ENCODE data around the gene SLC48A1.

Gene SLC48A1

DNA sequence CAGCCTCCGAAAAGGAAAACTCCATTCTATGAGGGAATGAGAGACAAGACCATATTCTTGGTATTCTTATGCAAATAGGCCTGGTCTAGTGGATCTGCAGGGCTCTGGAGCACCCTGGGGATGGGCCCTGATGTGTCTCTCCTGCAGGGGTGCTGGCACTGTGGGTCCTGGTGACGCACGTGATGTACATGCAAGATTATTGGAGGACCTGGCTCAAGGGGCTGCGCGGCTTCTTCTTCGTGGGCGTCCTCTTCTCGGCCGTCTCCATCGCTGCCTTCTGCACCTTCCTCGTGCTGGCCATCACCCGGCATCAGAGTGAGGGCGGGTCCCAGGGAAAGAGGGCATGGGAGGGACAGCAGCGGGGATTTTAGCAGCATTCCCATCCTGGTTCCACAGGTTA, 5.8 kb downstream of the SLC48A1 start:
- DNase-seq: no peak

GRCh38 chr12:47779301-47779942, 6.4 kb downstream of the SLC48A1 start:
- DNase-seq: peak; percentile 99

- no peak for DNase-seq
Measured at GRCh38 chr12:47779943-47780504, 7.0 kb downstream of the SLC48A1 start.

- DNase-seq: no peak
Measured at GRCh38 chr12:47781479-47782371, 8.7 kb downstream of the SLC48A1 start.

- DNase-seq: no peak
Measured at GRCh38 chr12:47782372-47782770, 9.3 kb downstream of the SLC48A1 start.

DNA sequence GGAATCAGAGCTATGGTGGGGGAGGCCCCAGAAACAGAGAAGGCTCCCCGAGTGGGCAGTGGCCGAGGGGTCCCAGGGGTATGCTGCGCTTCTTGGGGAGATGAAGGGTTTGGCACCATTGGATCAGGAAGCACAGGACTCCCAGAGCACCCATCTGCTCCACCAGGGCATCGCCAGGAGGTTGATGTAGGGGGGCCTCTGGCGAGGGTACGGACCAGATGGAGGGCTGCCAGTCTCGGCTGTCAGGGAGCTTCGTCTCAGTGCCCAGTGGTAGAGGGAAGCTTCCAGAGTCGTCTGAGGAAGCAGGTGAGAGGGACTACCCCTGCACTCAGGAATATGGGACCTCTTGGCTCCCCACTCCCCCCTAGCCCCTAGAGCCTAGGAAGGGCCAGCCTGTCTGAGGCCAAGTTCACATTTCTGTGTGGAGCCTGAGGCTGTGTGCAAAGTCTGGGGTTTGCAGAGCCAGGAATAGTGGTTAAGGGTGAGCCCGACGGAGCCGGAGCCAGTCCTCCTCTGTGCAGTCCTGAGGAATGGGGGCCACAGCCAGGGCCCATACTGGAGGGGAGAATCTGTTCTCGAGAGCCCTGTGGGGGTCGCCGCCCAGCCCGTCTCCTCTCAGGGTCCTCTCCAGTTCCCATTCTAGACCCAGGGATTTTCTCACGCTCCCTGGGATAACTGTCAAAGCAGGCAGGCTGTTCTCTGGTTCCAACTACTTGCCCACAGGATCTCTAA, 10.2 kb downstream of the SLC48A1 start:
- DNase-seq: no peak

DNA sequence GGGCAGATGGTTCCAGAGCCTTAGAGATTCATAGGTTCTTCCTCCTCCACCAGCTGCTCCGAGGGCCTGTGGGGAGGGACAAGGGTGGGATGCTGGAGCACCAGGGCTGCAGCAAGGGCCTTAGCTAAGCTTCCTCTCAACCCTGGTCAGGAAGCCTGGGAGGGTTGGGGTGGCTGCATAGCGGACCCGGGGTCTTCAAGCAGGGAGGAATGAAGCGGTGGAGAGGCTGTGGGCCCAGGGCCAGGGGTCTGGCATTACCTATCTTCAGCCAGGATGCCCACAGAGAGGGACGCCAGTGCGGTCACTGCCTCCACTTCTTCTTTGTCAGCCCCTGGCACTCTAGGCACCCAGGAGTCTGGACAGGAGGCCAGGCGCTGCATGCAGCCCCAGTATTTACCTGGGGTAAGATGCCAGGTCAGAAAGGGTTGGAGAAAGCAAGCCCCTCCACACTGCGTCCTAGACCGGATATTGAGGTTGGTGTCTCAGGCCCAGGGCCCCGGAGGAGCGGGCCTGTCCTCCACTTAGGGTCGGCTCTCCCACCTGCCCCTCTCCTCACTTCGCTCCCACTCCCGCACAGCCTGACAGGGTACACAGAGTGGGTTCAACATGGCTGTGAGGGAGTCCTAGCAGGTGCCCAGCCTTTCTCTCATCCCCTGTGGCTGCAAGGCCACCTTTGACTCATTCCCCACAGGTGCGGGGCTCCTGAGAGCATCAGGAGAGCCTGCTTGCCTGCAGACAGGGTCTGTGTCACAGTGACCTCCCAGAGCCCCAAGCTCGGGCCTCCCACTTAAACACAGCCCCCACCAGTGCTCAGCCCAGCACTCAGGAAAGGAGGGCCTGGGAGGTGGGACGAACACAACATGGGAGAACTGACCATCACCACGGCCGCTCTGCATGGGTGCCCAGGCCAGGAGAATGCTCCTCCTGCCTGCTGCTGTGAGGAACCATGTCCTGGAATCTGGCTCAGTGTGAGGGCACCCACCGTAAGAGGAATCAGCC, 11.1 kb downstream of the SLC48A1 start:
- no peak for DNase-seq

- no peak for DNase-seq
Measured at GRCh38 chr12:47785036-47785886, 12.2 kb downstream of the SLC48A1 start.

DNA sequence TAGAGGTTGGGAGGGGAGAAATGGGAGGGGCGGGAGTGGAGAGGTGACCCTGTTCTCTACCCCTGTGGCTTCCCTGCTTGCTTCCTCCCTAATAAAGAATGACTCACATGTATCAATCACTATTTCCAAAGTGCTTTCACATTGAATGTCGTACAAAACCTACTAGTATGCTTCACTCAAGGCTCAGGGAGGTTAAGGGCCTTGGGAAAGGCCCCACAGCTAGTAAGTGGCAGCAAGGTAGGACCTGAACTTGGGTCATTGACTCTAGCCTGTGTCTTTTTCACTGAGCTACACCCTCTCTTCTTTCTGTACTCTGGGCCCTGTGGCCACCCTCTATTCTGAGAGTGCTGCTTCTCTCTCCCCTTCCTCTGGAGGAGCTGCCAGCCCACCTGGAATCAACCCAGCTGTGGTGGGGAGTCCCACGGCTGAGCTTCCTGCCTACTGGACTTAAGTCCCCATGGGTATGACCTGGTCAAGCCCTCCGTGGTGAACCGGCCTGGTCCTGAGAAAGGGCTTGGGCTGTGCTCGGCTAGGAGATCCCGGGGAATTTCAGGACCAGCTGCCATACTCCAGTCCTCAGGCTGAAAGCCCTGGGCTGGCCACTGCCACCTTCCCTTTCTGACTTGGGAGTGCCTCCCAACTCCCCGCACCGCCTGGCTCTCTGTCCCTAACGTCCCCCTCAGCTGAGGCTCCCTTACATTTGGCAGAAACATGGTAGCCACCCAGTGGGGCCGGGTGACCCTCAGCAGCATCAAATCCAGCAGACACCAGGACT, 13.0 kb downstream of the SLC48A1 start:
- DNase-seq: no peak

DNA sequence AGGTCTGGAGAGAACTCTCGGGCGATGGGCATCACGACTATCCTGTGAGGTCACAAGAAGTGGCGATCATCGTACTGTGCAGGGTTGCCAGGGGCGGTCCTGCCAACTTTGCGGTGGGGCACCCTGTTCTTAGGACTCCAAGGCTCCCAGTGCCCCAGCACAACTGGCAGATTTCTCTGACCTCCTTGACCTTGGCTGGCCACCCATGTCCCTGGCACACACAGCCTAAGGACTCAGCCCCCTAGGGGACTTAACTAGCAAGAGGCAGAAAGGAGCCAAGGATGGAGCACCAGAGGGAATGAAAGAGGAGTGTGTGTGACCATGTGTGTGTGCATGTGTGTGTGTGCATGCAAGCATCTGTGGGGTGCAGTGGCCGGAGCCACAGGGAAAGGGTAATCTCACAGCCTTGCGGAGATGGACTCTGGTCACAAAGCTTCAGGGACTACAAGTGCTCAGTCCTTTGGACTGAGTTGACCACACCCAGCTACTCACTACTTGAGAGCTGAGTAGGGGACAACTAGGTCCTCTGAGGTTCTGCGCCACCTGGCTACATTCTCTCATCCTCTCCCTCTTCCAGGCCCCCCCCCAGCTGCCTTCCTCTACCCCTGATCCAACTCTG, 13.7 kb downstream of the SLC48A1 start:
- DNase-seq: no peak

GRCh38 chr12:47787596-47788319, 14.7 kb downstream of the SLC48A1 start:
- DNase-seq: no peak

DNA sequence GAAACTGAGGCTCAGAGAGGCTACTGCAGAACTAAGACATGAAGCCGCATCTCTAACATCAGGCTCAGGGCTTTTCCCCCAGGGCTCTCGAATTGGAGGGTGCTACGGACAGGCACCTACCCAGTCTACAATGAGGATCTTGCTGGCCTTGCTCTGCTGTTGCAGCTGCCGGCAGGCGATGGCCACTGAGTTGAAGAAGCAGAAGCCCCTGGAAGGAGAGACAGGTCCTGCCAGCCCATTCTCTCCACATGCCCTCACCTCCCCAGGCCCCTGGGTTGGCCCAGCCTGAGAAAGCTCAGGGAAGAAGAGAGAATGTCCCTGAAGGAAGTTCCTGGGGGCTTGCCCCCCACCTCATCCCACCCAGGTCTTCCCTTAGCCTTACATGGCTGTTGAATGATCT, 16.1 kb downstream of the SLC48A1 start:
- no peak for DNase-seq

GRCh38 chr12:47789712-47790489, 16.9 kb downstream of the SLC48A1 start:
- no peak for DNase-seq

DNA sequence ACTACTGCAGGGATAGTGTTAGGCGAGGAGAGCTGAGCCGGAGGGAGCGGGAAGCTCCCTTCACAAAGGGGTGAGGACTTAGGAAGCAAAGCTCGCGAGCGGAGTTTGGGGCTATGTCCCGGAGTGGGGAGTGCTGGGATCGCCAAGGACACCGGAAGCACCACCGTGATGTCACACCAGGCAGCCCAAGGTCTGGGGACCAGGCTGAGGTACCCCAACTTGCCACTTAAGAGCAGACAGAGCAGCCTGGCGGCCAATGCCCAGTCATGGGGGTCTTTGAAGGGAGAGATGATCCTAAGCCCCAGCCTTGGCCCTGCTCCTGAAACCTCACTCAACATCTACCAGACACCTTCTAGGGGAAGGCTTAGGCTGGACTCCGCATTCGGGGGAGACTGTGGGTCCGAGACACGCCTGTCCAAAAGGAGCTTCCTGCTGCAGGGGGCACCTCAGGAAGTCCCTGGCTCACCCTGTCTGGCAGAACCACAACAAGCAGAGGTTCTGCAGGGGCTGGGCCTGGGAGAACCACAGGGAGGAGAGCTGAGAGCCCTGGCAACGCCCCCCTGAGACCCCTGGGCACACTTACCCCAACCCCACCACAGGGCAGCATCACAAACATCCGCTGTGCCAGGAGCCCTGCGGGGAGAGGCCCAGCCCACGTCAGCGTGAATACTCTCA, 17.8 kb downstream of the SLC48A1 start:
- DNase-seq: no peak

GRCh38 chr12:47791351-47791746, 18.3 kb downstream of the SLC48A1 start:
- DNase-seq: no peak

DNA sequence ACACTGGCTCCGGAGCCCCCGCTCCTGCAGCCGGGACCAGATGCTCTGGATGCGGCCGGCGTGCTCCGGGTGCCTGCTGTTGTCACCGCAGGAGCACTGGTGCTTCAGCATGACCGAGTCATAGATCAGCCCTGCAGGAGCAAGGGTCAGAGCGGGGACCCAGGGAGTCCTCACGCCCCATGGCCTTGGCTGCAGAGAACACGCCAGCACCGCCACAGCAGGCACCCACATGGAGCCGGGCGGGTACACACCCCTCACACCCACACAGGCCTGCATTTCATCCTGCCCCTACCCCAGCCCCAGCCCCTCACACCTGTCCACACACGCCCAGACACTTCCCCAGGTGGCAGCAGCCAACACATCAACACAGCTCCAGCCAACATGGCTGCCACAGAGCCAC, 18.8 kb downstream of the SLC48A1 start:
- no peak for DNase-seq

DNA sequence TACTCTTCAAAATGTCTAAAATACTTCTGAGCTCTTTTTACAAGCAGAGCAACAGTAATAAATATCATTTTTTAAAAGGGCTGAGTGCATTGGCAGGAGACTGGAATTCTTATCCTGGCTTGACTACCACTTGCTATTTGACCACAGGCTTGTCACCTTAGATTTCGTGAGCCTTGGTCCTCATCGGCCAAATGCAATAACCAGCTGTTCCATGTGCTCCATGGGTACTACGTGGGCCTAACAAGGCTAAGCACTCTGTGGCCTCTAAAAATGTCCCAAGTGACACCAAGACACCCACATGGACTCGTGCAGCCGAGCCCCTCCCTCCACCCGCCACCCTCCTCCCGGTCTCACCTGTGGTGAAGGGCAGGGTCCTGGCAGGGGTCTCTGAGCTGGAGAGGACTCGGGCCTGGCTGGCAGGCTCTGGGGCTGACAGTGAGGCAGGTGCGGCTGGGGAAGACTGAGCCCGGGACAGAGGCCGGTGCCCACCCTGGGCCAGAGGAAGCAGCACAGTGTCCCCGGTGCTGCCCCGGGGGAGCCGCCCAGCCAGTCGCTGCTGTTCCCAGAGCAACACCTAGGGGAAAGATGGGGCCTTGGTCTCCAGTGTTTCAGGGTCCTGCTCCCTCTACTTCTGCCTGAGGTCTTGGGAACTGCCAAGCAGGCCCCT, 20.1 kb downstream of the SLC48A1 start:
- no peak for DNase-seq
